Astrocyte (in vitro differentiated cells and primary cell): ENCODE data around the gene SOX30. TPM values are rescaled to one million over a fixed set of nuclear protein-coding genes. Genes with fewer than 3 reads are reported as not detected.

Experiments used
- DNase-seq: peaks from one replicate; pipeline ENCODE4 v3.0.0-alpha.2; 2010; ENCODE audit warnings: low read depth
- FAIRE-seq: peaks from 2 replicates; lab custom pipeline; 2011; peaks lifted over from hg19 to GRCh38; lab: Jason Lieb, UNC
- H2AFZ ChIP-seq: 2 replicates; pipeline ENCODE4 v1.6.0; 2012; ENCODE audit warnings: low read depth, low read length, inconsistent platforms
- H3K27ac ChIP-seq: 2 replicates; pipeline ENCODE4 v1.5.1; 2011; ENCODE audit warnings: low read depth, low read length, inconsistent platforms
- H3K27me3 ChIP-seq: 2 replicates; pipeline ENCODE4 v1.6.0; 2011; ENCODE audit warnings: low read length, inconsistent platforms; ENCODE audit not compliant: insufficient read depth
- H3K36me3 ChIP-seq: 2 replicates; pipeline ENCODE4 v1.5.1; 2011; ENCODE audit warnings: low read length, inconsistent platforms; ENCODE audit not compliant: insufficient read depth
- H3K4me1 ChIP-seq: 2 replicates; pipeline ENCODE4 v1.5.1; 2011; ENCODE audit warnings: low read length, inconsistent platforms; ENCODE audit not compliant: insufficient read depth
- H3K4me2 ChIP-seq: 2 replicates; pipeline ENCODE4 v1.6.0; 2012; ENCODE audit warnings: low read length, inconsistent platforms
- H3K4me3 ChIP-seq: 2 replicates; pipeline ENCODE4 v1.5.1; 2011; ENCODE audit warnings: low read depth, mild to moderate bottlenecking, low read length, inconsistent platforms; ENCODE audit not compliant: insufficient read depth
- H3K79me2 ChIP-seq: 2 replicates; pipeline ENCODE4 v1.6.0; 2012; ENCODE audit warnings: mild to moderate bottlenecking, low read length, inconsistent platforms; ENCODE audit not compliant: insufficient read depth
- H3K9ac ChIP-seq: 2 replicates; pipeline ENCODE4 v1.6.0; 2012; ENCODE audit warnings: mild to moderate bottlenecking, low read length, inconsistent platforms
- H3K9me3 ChIP-seq: 2 replicates; pipeline ENCODE4 v1.5.1; 2012; ENCODE audit warnings: low read depth, mild to moderate bottlenecking, low read length, inconsistent platforms; ENCODE audit not compliant: insufficient read depth
- H4K20me1 ChIP-seq: 2 replicates; pipeline ENCODE4 v1.6.0; 2012; ENCODE audit warnings: low read length, inconsistent platforms; ENCODE audit not compliant: insufficient read depth
- H3K27ac Mint-ChIP-seq: one replicate; pipeline ENCODE4 v1.8.0; 2021; ENCODE audit warnings: mild to moderate bottlenecking, mixed read lengths; ENCODE audit not compliant: unreplicated experiment
- H3K27me3 Mint-ChIP-seq: one replicate; pipeline ENCODE4 v1.8.0; 2021; ENCODE audit warnings: low read depth, mixed read lengths; ENCODE audit not compliant: unreplicated experiment
- H3K36me3 Mint-ChIP-seq: one replicate; pipeline ENCODE4 v1.8.0; 2021; ENCODE audit warnings: low read depth, mixed read lengths; ENCODE audit not compliant: unreplicated experiment
- H3K4me1 Mint-ChIP-seq: one replicate; pipeline ENCODE4 v1.8.0; 2021; ENCODE audit warnings: low read depth, mixed read lengths; ENCODE audit not compliant: unreplicated experiment
- H3K4me3 Mint-ChIP-seq: one replicate; pipeline ENCODE4 v1.8.0; 2021; ENCODE audit warnings: mild to moderate bottlenecking, moderate library complexity, mixed read lengths; ENCODE audit not compliant: unreplicated experiment
- H3K9me3 Mint-ChIP-seq: one replicate; pipeline ENCODE4 v1.8.0; 2021; ENCODE audit warnings: mild to moderate bottlenecking, mixed read lengths; ENCODE audit not compliant: unreplicated experiment
- CTCF ChIP-seq: IDR thresholded peaks from 2 replicates; pipeline ENCODE4 v1.5.1; 2011; ENCODE audit warnings: low read depth, mild to moderate bottlenecking, inconsistent platforms, low read length, moderate library complexity; ENCODE audit not compliant: insufficient read depth
- EZH2 ChIP-seq: IDR thresholded peaks from 2 replicates; pipeline ENCODE4 v1.6.1; 2012; ENCODE audit warnings: mild to moderate bottlenecking, low read length, inconsistent platforms; ENCODE audit not compliant: insufficient read depth
- total RNA-seq: library from RNA; stranded (reverse); gene quantifications from 2 replicates; pipeline ENCODE4 v1.2.1, GENCODE V29; 2021

The SOX30 gene
- total RNA-seq, 1 donor from 2014 or later = 0.14 TPM

- peak; percentile 35 for DNase-seq
- Histone ChIP-seq H3K27me3 (no peaks in the 10 kb centered on the region), H3K4me3 (peak overlapping the region; percentile 32), H3K4me2 (peak overlapping the region; percentile 80), H3K36me3 (no peaks in the 10 kb centered on the region), H3K9ac (peak overlapping the region; percentile 18), H3K9me3 (peaks cover 3% of the 10 kb centered on the region), H3K79me2 (no peaks in the 10 kb centered on the region), H3K4me1 (peaks cover 3% of the 10 kb centered on the region), H2AFZ (peak overlapping the region; percentile 95), H4K20me1 (no peaks in the 10 kb centered on the region), H3K27ac (no peak overlapping the region)
- Mint-ChIP-seq H3K4me1 (no peaks in the 10 kb centered on the region), H3K4me3 (no peak overlapping the region), H3K27me3 (peaks cover 7% of the 10 kb centered on the region), H3K9me3 (peaks cover 31% of the 10 kb centered on the region), H3K27ac (no peak overlapping the region), H3K36me3 (peaks cover 7% of the 10 kb centered on the region)
- FAIRE-seq = no peak
- TF ChIP-seq EZH2 (no peak), CTCF (peak; percentile 8)
These were observed 438 bp downstream of the SOX30 start for GRCh38 chr5:157651623-157652376.

- no peak overlapping the region for H3K27ac Mint-ChIP-seq
- Histone ChIP-seq H3K9me3 (peaks cover 3% of the 10 kb centered on the region), H3K27ac (no peak overlapping the region), H3K9ac (no peak overlapping the region), H3K4me3 (no peak overlapping the region), H3K36me3 (no peaks in the 10 kb centered on the region), H3K79me2 (no peaks in the 10 kb centered on the region), H2AFZ (peak overlapping the region; percentile 95), H3K4me1 (peaks cover 3% of the 10 kb centered on the region), H3K27me3 (no peaks in the 10 kb centered on the region), H3K4me2 (peak overlapping the region; percentile 80), H4K20me1 (no peaks in the 10 kb centered on the region)
- TF ChIP-seq CTCF = no peak
- TF ChIP-seq EZH2 = no peak
- no peaks in the 10 kb centered on the region for H3K4me1 Mint-ChIP-seq
- H3K4me3 Mint-ChIP-seq = no peak overlapping the region
- DNase-seq (no peak), FAIRE-seq (no peak)
- H3K9me3 Mint-ChIP-seq = peaks cover 28% of the 10 kb centered on the region
- H3K27me3 Mint-ChIP-seq = peaks cover 7% of the 10 kb centered on the region
- H3K36me3 Mint-ChIP-seq = peaks cover 7% of the 10 kb centered on the region
These were observed 1.1 kb downstream of the SOX30 start for GRCh38 chr5:157650991-157651611.
